Stimulated activated CD8-positive, alpha-beta memory T cell treated with anti-CD3 and anti-CD28 coated beads, Interleukin-7, amount 100 ng/mL, for 4 hours (primary cell): Measurements from ENCODE around the gene NXPH4.

ENCODE experiments used
- DNase-seq, 2 donors: peaks; one replicate each; pipeline ENCODE4 v3.0.0-alpha.2; 2020; ENCODE audit warnings: low read depth in 2 of 2

NXPH4 gene

DNA sequence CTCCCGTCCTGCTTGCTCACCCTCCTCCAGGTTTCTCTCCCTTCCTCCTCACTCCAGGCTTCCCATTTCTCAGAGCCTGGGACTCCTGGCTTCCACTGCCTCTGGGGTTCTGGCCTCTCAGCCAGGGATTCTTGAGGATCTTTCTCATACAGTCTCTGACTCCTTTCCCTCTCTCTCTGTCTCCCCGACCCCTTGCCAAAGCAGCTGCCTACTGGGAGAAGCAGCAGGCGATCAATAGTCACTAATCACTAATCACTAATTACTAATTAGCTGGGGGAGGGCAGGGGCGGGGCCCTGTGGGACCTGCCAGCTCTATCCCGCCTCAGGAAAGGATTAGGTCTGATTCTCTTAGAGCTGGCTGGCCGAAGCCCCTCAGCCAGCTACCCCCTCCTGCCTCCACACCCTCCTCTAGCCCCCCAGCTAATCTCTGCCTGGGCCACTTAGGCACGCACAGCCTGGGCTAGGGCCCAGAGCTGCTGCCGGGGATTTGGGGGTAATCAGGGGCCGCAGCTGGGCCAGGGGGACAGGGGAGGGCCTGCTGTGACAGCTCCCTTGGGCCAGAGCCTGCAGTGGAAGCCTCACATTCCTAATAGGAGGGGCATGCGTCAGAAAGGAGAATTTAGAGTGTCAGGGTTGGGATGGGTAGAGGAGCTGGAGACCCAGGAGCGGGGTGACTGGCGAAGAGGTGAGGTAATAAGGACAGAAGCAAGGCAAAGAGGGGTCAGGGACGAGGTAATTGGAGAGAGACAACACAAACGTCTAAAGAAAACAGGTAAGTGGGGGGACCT is 2.8 kb downstream of the NXPH4 start:
- DNase-seq = no peak

DNA sequence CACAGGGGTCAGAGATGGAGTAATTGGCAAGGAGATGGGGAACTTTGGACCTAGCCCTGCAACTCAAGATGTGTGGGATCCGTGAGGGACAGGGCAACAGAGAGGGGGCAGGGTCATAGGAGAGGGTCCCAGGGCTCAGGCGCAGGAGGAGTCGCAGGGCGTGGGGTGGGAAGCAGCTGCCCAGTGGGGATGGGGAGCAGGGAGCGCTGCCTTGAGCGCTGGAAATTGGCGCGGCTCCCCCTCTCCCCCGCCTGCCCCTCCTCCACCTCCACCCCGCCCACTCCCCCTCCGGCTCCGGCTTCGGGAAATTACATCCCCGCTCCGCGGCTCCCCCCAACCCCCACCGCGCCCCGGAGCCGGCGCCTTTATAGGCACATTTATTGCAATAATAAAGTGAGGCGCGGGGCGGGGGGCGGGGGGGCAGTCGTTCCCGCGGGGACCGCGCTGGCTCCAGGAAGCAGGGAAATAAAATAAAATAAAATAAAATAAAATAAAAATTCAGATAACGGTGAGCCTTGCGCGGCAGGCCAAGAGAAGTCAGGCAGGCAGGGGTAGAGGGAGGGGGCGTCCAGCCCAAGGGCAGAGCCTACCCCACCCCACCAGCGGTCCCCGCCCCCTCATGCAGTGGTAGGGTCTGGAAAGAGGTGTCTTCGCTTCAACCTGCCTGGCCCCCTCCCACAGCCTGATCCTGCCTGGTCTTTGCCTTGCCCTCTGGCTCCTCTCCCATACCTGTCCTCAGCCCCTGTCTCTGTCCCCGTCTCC is 3.6 kb downstream of the NXPH4 start:
- no peak for DNase-seq

DNA sequence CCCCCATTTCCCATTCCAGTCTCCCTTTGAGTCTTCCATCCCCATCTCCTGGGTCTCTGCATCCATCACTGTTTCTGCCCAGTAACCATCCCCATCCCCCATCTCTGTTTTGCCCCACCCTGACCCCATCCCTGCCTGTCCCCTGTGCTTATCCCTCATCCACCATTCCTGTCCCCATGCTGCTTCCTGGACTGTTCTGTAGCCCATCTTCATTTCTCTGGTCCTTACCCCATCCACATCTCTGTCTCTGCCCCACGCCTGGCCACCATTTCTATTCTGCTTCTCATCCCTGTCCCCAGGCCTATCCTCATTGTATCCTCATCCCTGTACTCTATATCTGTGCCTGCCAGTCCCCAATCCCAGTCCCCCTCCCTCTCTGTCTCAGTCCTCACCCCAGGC is 4.2 kb downstream of the NXPH4 start:
- DNase-seq = no peak

DNA sequence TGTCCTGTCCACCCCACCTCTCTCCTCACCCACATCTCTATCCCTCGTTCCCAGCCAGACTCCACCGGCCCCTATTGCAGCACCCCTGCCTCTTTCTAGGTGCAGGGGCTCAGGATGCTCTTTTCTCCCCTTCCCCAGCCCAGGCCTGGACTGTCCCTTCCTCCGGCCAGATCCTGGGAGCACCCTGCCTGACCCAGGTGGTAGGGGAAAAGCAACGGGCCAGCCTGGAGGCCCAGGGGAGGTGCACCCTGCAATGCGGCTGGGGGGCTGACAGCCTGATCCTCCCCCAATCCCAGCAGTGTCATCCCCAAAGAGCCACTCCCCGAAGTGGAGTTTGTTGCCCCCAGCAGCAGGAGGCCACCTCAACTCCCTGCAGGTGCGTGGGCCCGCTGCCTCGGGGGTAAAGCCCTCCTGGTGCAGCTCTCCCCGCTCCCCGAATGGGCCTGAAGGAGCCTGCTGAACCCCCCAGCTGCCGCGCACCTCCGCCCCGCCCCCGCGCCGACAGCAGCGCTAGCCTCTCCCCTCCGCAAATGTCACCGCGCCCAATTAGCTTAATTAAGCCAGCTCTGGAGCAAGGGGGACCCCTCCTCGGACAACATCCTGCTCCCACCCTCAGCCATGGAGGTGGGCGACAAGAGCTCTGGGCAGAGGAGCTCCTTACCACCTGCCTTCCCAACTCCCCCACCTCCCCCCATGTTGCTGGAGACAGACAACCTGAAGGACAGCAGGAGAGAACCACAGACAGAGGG is 4.7 kb downstream of the NXPH4 start:
- no peak for DNase-seq

DNA sequence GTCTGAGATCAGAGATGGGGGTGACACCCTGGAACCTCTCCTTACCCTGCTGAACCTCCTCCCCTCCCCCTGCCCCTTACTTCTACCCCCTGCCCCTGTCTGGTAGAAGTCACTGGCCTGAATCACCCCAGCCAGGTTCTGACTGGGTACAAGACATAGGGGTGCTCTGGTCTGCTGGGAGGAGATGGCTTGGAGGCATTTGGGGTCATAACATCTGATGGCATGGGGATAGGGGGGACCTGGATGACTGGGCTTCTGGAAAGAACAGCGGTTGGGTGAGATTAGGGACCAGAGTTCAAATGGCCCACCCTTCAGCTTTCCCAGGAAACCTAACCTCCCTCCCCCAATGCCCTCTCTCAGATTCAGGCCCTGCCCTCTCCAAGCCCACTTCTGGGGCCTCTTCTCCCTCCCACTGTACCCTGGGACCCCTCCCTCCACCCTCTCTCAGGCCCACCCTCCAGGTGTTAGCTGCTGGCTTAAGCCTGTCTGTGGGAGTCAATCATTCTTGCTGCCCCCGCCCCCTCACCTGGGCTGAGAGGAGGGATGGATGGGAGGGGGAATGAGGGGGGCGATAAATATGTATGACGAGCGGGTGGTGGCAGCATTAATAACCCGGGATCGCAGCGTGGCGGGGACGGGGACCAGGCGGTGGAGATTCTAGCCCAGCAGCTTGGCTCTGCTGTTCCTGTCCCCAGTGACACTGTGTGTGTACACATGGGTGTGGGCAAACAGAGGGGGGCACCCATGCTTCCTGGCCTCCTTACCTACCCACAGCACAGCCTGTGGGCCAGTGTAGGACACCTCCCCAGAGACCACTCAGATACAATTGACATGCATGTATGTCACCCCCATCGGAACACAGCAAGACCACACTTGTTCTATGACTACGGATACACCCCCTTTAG is 5.9 kb downstream of the NXPH4 start:
- no peak for DNase-seq

DNA sequence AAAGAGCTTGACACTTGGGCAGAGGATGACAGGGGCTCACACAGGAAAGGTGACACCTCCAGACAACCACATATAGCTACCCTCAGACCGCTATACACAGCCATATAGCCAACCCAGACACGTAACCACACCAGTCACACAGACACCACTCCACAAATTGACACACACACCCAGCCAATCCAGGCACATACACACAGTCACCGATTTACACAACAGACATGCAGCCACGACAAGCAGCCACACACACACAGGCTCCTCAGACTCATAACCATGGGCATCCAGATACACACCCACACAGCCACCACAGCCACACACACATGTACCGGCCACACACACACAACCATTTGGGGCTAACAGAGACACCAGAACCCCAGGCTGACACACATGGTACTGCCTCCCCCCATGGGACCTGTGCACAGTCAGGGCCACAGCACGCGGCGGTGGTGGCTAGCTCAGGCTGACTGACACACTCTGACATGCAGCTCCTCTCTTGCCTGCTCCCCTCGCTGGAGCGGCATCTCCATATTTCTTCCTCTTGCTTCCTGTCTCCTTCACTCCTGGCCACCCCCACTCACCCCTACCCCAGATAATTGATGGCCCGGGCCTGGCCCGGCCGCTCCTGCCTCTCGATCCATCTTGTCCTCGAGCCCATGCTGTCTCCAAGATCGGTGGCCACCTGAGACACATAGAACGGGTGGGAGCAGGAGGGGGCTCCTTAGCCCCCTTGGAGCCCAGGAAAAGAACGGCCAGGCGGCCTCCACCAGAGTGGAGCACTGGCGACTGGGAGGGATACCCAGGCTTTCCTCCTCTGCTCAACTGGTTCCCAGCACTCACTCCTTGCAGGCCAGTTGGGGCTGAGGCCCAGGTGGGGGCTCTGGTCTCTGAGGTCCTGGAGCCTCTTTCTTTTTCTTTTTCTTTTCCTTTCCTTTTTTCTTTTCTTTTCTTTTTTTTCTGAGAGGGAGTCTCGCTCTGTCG is 6.9 kb downstream of the NXPH4 start:
- peak in 1 of 2 donors; percentile 38 for DNase-seq

DNA sequence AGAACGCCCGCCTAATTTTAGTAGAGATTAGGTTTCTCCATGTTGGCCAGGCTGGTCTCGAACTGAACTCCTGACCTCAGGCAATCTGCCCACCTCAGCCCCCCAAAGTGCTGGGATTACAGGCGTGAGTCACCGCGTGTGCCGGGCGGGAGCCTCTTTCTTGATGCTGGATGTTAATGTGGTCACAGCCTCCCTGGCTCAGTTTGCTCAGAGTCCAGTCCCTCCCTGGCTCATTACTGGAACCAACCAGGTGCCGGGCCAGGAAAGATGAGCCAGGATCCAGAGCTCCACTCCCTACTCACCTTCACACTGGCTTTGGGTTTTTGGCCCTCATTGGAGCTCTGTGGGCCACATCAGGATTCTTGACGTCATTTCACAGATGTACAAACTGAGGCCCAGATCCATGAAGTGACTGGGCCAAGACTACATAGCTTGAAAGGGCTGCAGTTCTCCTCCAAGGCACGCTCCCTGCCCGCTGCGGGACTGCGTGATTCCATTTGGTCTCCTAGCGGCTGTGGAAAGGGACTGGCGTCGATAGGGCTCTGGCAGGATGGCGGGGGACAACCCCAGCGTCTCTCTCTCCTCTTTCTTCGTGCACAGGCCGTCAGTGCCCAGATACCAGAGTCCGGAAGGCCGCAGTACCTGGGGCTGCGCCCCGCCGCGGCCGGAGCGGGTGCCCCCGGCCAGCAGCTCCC is 7.8 kb downstream of the NXPH4 start:
- DNase-seq = no peak

DNA sequence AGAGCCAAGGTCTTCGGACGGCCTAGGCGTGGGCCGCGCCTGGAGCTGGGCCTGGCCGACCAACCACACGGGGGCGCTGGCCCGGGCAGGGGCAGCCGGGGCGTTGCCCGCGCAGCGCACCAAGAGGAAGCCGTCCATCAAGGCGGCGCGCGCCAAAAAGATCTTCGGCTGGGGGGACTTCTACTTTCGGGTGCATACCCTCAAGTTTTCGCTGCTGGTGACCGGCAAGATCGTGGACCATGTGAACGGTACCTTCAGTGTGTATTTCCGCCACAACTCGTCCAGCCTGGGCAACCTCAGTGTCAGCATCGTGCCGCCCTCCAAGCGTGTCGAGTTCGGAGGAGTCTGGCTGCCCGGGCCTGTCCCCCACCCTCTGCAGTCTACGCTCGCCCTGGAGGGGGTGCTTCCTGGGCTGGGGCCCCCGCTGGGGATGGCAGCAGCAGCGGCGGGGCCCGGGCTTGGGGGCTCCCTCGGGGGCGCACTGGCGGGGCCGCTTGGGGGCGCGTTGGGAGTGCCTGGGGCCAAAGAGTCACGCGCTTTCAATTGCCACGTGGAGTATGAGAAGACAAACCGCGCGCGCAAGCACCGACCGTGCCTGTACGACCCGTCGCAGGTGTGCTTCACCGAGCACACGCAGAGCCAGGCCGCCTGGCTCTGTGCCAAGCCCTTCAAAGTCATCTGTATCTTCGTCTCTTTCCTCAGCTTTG is 8.5 kb downstream of the NXPH4 start:
- peak in 1 of 2 donors; percentile 42 for DNase-seq

DNA sequence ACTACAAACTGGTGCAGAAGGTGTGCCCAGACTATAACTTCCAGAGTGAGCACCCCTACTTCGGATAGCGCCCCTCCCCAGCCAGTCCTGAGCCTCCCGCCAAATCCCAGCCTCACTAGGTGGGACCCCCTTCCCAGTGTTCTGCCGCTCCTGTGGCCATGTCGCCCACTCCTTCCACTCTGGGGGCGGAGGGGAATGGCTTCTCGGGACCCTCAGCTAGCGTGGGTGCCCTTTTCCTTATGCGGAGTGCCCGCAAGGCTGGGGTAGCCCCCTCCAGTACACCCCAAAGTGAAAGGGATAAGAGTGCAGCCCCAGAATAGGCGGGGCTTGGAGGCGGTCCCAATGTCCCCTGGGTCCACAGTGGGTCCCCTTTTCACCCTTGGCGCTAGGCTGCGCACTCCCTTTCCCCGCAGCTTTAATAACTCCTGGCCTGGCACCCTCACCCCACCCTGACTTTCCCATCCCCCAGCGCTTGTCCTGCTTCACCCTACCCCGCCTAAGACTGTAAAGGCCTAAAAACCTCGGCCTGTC is 9.2 kb downstream of the NXPH4 start:
- DNase-seq = no peak

DNA sequence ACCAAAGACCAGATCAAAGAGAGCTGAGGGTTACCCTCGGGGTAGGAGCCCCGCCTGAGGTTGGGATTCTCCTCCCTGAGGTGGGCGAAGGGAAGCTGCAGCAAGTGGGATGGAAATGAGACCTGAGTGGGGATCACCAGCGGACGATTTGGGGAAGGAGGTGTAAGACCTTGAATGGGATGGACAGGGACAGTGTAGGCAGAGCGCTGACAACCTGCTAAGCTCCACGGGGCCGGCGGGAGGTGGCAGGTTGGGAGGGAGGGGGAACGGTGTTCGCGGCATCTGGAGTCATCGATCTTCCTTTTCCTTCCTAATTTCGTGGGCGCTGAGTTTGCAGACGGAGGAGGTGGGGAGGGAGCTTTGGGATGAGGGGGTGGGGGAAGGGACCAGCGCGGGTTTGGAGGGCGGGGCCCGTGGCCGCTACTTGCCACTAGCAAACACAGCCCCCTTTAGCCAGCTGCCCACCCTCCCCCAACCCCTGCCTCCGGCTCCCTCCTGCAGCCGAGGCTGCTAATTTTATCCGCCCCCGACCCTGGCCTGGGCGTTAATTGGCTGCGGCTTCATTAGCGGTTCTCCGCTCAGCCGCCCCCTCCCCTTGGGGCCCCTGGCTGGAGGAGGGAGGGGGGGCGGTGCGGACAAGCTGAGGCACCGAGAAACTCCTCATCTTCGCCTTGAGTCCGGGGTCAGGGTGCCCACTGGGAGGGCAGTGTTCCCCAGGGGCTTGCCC is 10.2 kb downstream of the NXPH4 start:
- DNase-seq = no peak

DNA sequence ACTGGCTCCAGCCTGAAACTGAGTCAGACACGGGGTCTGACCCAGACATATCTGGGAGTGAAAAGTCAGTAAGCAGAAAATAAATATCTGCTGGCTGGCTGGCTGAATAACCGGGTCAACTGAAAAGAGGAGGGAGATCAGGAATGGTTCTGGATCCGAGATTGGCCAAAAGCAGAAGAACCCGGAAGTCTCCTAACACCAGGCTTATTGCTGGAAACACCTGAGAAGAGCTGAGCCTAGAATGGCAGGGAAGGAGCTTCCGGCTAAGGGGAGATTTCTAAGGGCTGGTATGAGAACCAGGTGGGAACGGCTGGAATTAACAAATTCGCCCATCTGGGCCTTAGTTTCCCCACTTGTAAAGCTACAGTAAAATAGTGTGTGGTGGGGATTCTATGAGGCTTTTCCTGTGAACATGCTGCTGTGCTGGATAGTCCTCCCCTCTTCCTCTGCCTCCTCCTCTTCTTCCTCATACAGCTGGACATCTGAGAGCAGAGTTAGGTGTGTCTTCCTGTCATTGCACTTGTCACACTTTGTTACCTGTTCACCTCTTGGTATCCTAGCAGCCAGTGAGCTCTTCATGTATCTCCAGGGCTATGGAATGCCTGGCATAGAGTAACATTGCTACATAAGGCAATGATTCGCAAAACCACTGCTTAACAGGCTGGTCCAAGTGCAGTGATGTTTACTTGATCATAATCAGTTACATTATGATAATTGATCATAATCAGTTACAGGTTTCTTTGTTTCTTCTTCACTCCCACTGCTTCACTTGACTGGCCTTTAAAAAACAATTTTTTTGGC is 10.9 kb downstream of the NXPH4 start:
- DNase-seq = no peak

DNA sequence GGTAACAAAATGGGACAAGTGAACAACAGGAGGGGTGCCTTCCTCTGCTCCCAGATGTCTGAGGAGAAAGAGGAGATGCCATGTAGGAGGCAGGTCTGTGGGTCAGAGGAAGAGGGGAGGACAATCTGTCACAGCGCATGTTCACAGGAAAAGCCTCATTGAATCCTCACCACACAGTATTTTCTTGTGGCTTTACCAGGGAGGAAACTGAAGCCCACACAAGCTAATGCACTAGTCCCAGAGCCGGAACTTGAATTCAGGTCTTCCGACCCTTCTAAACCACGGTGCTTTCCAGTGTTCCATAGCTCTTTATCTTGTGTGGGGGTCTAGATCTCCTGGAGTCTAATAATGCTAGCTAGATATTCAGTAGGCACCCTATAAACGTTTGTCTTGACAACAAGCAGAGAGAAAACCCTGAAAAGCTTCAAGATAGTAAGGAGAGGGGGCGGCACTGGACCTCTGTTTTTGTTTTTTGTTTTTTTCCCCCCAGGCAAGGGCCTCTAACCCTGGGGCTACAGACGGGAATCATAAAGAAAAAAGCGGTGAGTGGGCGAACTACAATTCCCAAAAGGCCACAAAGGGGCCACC is 12.5 kb downstream of the NXPH4 start:
- no peak for DNase-seq

DNA sequence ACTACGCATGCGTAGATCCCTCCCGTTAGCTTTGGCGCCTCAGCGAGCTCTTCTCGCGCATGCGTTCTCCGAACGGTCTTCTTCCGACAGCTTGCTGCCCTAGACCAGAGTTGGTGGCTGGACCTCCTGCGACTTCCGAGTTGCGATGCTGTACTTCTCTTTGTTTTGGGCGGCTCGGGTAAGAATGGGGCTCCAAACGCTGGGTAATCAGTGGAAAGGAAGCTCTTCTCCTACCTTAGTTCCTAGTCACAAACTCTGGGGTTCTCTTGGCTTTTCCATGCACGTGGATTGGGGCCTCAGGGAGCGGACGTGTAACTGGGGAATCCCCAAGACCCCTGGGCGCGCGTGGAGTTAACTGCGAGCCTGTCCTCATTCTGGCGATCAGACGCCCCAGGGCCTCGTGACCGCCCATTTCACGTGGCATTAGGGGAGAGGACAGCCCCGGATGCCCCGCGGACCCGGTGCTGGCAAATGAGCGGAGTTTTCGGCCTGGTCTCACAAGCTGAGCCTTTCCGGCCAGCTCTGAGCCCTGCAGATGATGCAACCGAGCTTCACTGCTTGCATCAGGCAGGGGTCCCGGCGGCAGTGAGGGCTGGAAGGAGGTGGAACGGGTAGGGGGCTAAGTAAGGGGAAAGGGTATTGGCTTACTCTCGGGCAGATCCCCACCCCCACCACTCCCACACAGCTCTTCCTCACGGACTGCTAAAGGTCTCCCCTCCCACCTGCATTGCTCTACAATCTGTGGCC is 13.2 kb downstream of the NXPH4 start, which contains the start of gene SHMT2:
SHMT2 (plus strand) TSS at position 78 of the 747 bp plus-strand sequence; CDS start at position 146, 68 bp downstream.
- DNase-seq = peak; percentile 92 to 93

DNA sequence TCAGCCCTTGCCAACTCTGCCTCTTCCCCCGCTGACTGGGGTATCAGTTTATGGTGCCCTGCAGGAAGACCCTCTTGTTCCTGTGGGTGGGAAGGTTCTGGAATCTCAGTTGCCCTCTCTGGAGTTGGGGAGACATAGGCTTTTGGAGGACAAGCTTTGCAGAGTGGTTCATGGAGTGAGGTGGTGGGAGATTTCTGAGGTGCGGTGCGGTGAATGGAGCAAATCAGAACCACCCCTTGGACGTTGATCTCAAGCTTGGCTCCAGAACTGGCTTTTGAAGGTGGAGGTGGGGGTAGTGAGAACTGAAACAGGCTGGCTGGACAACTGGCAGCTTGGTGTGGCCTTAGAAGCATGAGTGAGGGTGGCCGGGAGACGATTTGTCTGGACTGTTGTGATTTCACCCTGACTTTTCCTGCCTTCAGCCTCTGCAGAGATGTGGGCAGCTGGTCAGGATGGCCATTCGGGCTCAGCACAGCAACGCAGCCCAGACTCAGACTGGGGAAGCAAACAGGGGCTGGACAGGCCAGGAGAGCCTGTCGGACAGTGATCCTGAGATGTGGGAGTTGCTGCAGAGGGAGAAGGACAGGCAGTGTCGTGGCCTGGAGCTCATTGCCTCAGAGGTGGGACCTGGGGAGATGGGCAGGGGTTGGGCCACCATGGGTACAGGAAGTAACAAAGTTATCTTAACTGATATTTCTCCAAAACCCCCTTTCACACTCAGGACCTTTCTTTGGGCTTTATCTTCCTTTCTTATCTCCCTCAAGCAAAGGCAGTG is 14.0 kb downstream of the NXPH4 start:
- DNase-seq = no peak
